HCT116 (cell line): ENCODE measurements around the gene CSTF2T. TPM values are rescaled to one million over a fixed set of nuclear protein-coding genes. Genes with fewer than 3 reads are reported as not detected.

ENCODE experiments used
- ATAC-seq: fragments of 200-7000 bp; cut with Tn5 transposase; 2 replicates; pipeline ENCODE4 v1.9.1; 2020; ENCODE audit warnings: mild to moderate bottlenecking, moderate library complexity
- BruUV-seq: library from RNA; stranded (reverse); fragments of 400-500 nt; replicated peaks from 2 replicates; lab custom pipeline; 2021; lab: Mats Ljungman, UMichigan
- CTCF ChIA-PET: fragments of 300-600 bp; sonication (Branson Sonifier 250); formaldehyde crosslinking; loops from one replicate; lab custom pipeline; 2021; ENCODE audit warnings: antibody characterized with exemption; lab: Charles Lee
- POLR2A ChIA-PET: fragments of 300-600, 350-600 bp; sonication (Branson Sonifier 250); formaldehyde crosslinking; loops from one replicate; lab custom pipeline; 2021; ENCODE audit warnings: antibody characterized with exemption; lab: Charles Lee
- RAD21 ChIA-PET, 2 experiments: fragments of 300-600 bp; sonication (Branson Sonifier 250); formaldehyde crosslinking; loops; one replicate each; lab custom pipeline; 2023; ENCODE audit warnings: low total read pairs in 2 of 2; ENCODE audit not compliant: uncharacterized antibody in 2 of 2, unreplicated experiment in 2 of 2, low non-redundant PET in 1 of 2; lab: Charles Lee
- DNase-seq: peaks from one replicate; pipeline ENCODE4 v3.0.0-alpha.2; 2010; ENCODE audit warnings: low read depth, low spot score
- H2AFZ ChIP-seq: fragments of 200-600 bp; shearing (Covaris generic), sonication (generic); 2 replicates; pipeline ENCODE4 v1.6.1; 2017; ENCODE audit warnings: low read depth, mixed run types, mixed read lengths, antibody characterized with exemption, low read length; ENCODE audit not compliant: poor library complexity, severe bottlenecking
- H3K27ac ChIP-seq: 2 replicates; pipeline ENCODE4 v1.5.1; 2012; ENCODE audit warnings: low read depth, low read length
- H3K27me3 ChIP-seq: fragments of 200-600 bp; sonication (generic); 2 replicates; pipeline ENCODE4 v1.6.1; 2016; ENCODE audit warnings: mixed run types, low read length, mixed read lengths; ENCODE audit not compliant: insufficient read depth
- H3K36me3 ChIP-seq, 2 experiments: fragments of 200-500 bp in 1 of 2; fragments of 200-600 bp in 1 of 2; sonication (Bioruptor generic) in 1 of 2; sonication (generic) in 1 of 2; 2 replicates each; pipeline versions ENCODE4 v1.5.1 to v1.6.1; 2014 to 2016; ENCODE audit warnings: low read length in 2 of 2, inconsistent platforms in 1 of 2, mixed read lengths in 1 of 2, mixed run types in 1 of 2; ENCODE audit not compliant: insufficient read depth in 2 of 2, control insufficient read depth in 1 of 2
- H3K4me1 ChIP-seq, 2 experiments: fragments of 200-600 bp in 1 of 2; sonication (generic) in 1 of 2; 2 replicates each; pipeline versions ENCODE4 v1.5.1 to v1.6.1; 2012 to 2017; ENCODE audit warnings: low read length in 2 of 2, inconsistent platforms in 1 of 2, mild to moderate bottlenecking in 1 of 2, mixed read lengths in 1 of 2, mixed run types in 1 of 2, moderate library complexity in 1 of 2; ENCODE audit not compliant: insufficient read depth in 2 of 2, control insufficient read depth in 1 of 2
- H3K4me2 ChIP-seq: fragments of 200-600 bp; sonication (generic); 2 replicates; pipeline ENCODE4 v1.6.1; 2017; ENCODE audit warnings: mixed run types, low read length, mixed read lengths
- H3K4me3 ChIP-seq, 2 experiments: fragments of 200-600 bp in 1 of 2; sonication (generic) in 1 of 2; replicated peaks in 1 of 2; 2 replicates each; pipeline ENCODE4 v1.5.1; 2011 to 2016; ENCODE audit warnings: low read length in 2 of 2, control low read depth in 1 of 2, low read depth in 1 of 2, mild to moderate bottlenecking in 1 of 2, mixed read lengths in 1 of 2, mixed run types in 1 of 2
- H3K79me2 ChIP-seq: fragments of 200-600 bp; sonication (generic); 2 replicates; pipeline ENCODE4 v1.6.1; 2017; ENCODE audit warnings: mild to moderate bottlenecking, mixed run types, low read length, moderate library complexity, mixed read lengths; ENCODE audit not compliant: insufficient read depth
- H3K9ac ChIP-seq: fragments of 200-600 bp; sonication (generic); 2 replicates; pipeline ENCODE4 v1.6.1; 2016; ENCODE audit warnings: low read length, mixed read lengths
- H3K9me2 ChIP-seq: fragments of 200-600 bp; sonication (generic), shearing (Covaris generic); 2 replicates; pipeline ENCODE4 v1.6.1; 2017; ENCODE audit warnings: mixed run types, mild to moderate bottlenecking, moderate library complexity; ENCODE audit not compliant: insufficient read depth
- H3K9me3 ChIP-seq, 2 experiments: fragments of 200-500 bp in 1 of 2; fragments of 200-600 bp in 1 of 2; sonication (Bioruptor generic) in 1 of 2; sonication (generic) in 1 of 2; 2 replicates each; pipeline ENCODE4 v1.6.1; 2014 to 2017; ENCODE audit warnings: low read length in 2 of 2, mixed read lengths in 2 of 2, inconsistent platforms in 1 of 2, low read depth in 1 of 2, mild to moderate bottlenecking in 1 of 2, mixed run types in 1 of 2, moderate library complexity in 1 of 2; ENCODE audit not compliant: control insufficient read depth in 1 of 2, insufficient read depth in 1 of 2
- H4K20me1 ChIP-seq: fragments of 200-600 bp; sonication (generic), shearing (Covaris generic); 2 replicates; pipeline ENCODE4 v1.6.1; 2017; ENCODE audit warnings: mixed run types, mild to moderate bottlenecking, moderate library complexity; ENCODE audit not compliant: insufficient read depth
- CBX3 ChIP-seq: IDR thresholded peaks from 2 replicates; pipeline ENCODE4 v1.6.1; 2012; ENCODE audit warnings: low read depth
- CEBPB ChIP-seq: IDR thresholded peaks from 2 replicates; pipeline ENCODE4 v1.6.1; 2012; ENCODE audit warnings: low read depth
- ELF1 ChIP-seq: IDR thresholded peaks from 2 replicates; pipeline ENCODE4 v1.6.1; 2012; ENCODE audit warnings: low read depth, borderline replicate concordance
- EZH2phosphoT487 ChIP-seq: fragments of 200-600 bp; IDR thresholded peaks from 2 replicates; pipeline ENCODE4 v1.6.1; 2018; ENCODE audit warnings: antibody characterized with exemption, borderline replicate concordance
- POLR2AphosphoS5 ChIP-seq: IDR thresholded peaks from 2 replicates; pipeline ENCODE4 v1.6.1; 2011; ENCODE audit warnings: mild to moderate bottlenecking, low read depth, low read length, moderate library complexity
- SRF ChIP-seq: IDR thresholded peaks from 2 replicates; pipeline ENCODE4 v1.6.1; 2012; ENCODE audit warnings: low read depth
- YY1 ChIP-seq: IDR thresholded peaks from 2 replicates; pipeline ENCODE4 v1.6.1; 2011; ENCODE audit warnings: low read length, low read depth, moderate library complexity, mild to moderate bottlenecking; ENCODE audit not compliant: insufficient replicate concordance; ENCODE audit errors: extremely low read depth
- ZFX ChIP-seq: fragments of 450-650 bp; IDR thresholded peaks from 2 replicates; pipeline ENCODE4 v1.6.1; 2017
- intact Hi-C: fragments of 100-400 bp; cut with micrococcal nuclease; formaldehyde crosslinking; loops from 2 replicates; pipeline ENCODE4 v1.10.0; 2022
- total RNA-seq: library from RNA; stranded (reverse); gene quantifications from one replicate; pipeline ENCODE4 v1.2.1, GENCODE V29; 2021; ENCODE audit not compliant: unreplicated experiment
- TF ChIP-seq, protein P1 (sequence below): IDR thresholded peaks from 2 replicates; pipeline ENCODE4 v1.6.1; 2012
- TF ChIP-seq, protein P2 (sequence below): IDR thresholded peaks from 2 replicates; pipeline ENCODE4 v1.6.1; 2012
- TF ChIP-seq, protein P3 (sequence below), 3 experiments: fragments of 200-600 bp in 1 of 3; sonication (generic) in 1 of 3; IDR thresholded peaks in 2 of 3; conservative IDR thresholded peaks in 1 of 3; 2 replicates each; pipeline ENCODE4 v1.5.1; 2012 to 2017; ENCODE audit warnings: low read depth in 2 of 3, low read length in 2 of 3, antibody characterized with exemption in 1 of 3, borderline replicate concordance in 1 of 3, control low read depth in 1 of 3, mild to moderate bottlenecking in 1 of 3, mixed read lengths in 1 of 3, mixed run types in 1 of 3, moderate library complexity in 1 of 3; ENCODE audit not compliant: insufficient read depth in 1 of 3
- TF ChIP-seq, protein P4 (sequence below): IDR thresholded peaks from 2 replicates; pipeline ENCODE4 v1.6.1; 2011; ENCODE audit warnings: mild to moderate bottlenecking, low read length, moderate library complexity; ENCODE audit not compliant: insufficient replicate concordance; ENCODE audit errors: extremely low read depth

CSTF2T gene
- total RNA-seq, 1 experiment from 2014 or later, result 18.5 TPM

DNA sequence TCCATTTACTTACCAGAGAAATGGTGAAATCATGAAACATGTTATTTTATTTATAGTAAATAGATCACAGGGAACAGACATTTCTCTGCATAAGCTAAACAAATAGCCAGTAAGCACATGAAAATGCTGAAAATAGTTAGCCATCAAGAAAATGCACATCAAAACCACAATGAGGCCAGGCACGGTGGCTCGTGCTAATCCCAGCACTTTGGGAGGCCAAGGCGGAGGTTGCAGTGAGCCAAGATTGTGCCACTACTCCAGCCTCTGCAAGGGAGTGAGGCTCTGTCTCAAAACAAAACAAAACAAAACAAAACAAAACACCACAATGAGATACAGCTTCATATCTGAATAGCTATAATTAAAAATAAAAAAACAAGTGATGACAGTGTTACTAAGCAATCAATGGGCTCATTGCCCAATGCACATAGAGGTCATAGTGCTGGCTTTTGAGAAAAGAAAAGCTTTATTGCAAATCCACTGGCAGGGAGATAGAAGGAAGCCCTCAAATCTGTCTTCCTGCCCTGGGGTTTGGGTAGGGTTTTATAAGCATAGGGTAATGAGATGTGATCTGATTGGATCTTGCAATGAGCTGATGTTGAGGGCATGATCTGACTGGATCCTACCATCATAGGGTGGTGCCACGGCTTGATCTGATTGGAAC, 16.2 kb downstream of the CSTF2T start:
- Histone ChIP-seq H2AFZ (no peak overlapping the region), H4K20me1 (no peaks in the 10 kb centered on the region), H3K4me3 (no peak overlapping the region), H3K27me3 (peaks cover 21% of the 10 kb centered on the region), H3K27ac (no peak overlapping the region), H3K79me2 (no peaks in the 10 kb centered on the region), H3K4me2 (no peak overlapping the region), H3K36me3 (no peaks in the 10 kb centered on the region), H3K4me1 (no peaks in the 10 kb centered on the region), H3K9ac (no peak overlapping the region), H3K9me3 (no peaks in the 10 kb centered on the region), H3K9me2 (no peaks in the 10 kb centered on the region)
- intact Hi-C loops, result no loop called here
- DNase-seq (no peak), ATAC-seq (no peak)
- ChIA-PET POLR2A (no interaction called here), RAD21 (no interaction called here), CTCF (no interaction called here)
- TF ChIP-seq CEBPB (no peak), ELF1 (no peak), POLR2AphosphoS5 (no peak), YY1 (no peak), ZFX (no peak), EZH2phosphoT487 (no peak), CBX3 (no peak), SRF (no peak)
- TF ChIP-seq, protein P1, sequence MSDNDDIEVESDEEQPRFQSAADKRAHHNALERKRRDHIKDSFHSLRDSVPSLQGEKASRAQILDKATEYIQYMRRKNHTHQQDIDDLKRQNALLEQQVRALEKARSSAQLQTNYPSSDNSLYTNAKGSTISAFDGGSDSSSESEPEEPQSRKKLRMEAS, result no peak
- TF ChIP-seq, protein P2, sequence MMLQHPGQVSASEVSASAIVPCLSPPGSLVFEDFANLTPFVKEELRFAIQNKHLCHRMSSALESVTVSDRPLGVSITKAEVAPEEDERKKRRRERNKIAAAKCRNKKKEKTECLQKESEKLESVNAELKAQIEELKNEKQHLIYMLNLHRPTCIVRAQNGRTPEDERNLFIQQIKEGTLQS, result no peak
- TF ChIP-seq, protein P3, sequence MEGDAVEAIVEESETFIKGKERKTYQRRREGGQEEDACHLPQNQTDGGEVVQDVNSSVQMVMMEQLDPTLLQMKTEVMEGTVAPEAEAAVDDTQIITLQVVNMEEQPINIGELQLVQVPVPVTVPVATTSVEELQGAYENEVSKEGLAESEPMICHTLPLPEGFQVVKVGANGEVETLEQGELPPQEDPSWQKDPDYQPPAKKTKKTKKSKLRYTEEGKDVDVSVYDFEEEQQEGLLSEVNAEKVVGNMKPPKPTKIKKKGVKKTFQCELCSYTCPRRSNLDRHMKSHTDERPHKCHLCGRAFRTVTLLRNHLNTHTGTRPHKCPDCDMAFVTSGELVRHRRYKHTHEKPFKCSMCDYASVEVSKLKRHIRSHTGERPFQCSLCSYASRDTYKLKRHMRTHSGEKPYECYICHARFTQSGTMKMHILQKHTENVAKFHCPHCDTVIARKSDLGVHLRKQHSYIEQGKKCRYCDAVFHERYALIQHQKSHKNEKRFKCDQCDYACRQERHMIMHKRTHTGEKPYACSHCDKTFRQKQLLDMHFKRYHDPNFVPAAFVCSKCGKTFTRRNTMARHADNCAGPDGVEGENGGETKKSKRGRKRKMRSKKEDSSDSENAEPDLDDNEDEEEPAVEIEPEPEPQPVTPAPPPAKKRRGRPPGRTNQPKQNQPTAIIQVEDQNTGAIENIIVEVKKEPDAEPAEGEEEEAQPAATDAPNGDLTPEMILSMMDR (IDR thresholded peaks at IDR 0.05 in 2 of 3, conservative IDR thresholded peaks at IDR 0.05 in 1 of 3; ENCODE audit: borderline replicate concordance in 1 of 3, insufficient read depth in 1 of 3, low read depth in 2 of 3, low read length in 2 of 3), result no peak
- TF ChIP-seq, protein P4, sequence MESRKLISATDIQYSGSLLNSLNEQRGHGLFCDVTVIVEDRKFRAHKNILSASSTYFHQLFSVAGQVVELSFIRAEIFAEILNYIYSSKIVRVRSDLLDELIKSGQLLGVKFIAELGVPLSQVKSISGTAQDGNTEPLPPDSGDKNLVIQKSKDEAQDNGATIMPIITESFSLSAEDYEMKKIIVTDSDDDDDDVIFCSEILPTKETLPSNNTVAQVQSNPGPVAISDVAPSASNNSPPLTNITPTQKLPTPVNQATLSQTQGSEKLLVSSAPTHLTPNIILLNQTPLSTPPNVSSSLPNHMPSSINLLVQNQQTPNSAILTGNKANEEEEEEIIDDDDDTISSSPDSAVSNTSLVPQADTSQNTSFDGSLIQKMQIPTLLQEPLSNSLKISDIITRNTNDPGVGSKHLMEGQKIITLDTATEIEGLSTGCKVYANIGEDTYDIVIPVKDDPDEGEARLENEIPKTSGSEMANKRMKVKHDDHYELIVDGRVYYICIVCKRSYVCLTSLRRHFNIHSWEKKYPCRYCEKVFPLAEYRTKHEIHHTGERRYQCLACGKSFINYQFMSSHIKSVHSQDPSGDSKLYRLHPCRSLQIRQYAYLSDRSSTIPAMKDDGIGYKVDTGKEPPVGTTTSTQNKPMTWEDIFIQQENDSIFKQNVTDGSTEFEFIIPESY, result no peak
- BruUV-seq, result no TSS peak
